ENCODE measurements around the gene ITGA4.

Gene ITGA4

GRCh38 chr2:181466661-181467576 is 9.7 kb downstream of the ITGA4 start:
- H3K4me3 ChIP-seq, result no peak overlapping the region
- H3K9ac ChIP-seq, result no peak overlapping the region
- H4K20me1 ChIP-seq, result peaks cover 100% of the 10 kb centered on the region
- no peaks in the 10 kb centered on the region for H3K27me3 ChIP-seq
- H3K27ac ChIP-seq, result no peak overlapping the region
- peaks cover 88% of the 10 kb centered on the region for H3K4me1 ChIP-seq
- H3K36me3 ChIP-seq, result peaks cover 83% of the 10 kb centered on the region
- no peak for TF ChIP-seq Cebpa-rat (IDR thresholded peaks at IDR 0.05)
- H3K9me3 ChIP-seq, result no peaks in the 10 kb centered on the region
- H3K4me2 ChIP-seq, result peak overlapping the region; percentile 95

- Histone ChIP-seq H3K4me2 (peak overlapping the region; percentile 95), H3K9ac (no peak overlapping the region), H4K20me1 (peaks cover 100% of the 10 kb centered on the region), H3K27ac (no peak overlapping the region), H3K4me3 (no peak overlapping the region), H3K36me3 (peaks cover 87% of the 10 kb centered on the region), H3K9me3 (no peaks in the 10 kb centered on the region), H3K4me1 (peaks cover 88% of the 10 kb centered on the region), H3K27me3 (no peaks in the 10 kb centered on the region)
- no peak for TF ChIP-seq Cebpa-rat (IDR thresholded peaks at IDR 0.05)
These were observed 11.0 kb downstream of the ITGA4 start for GRCh38 chr2:181467966-181468707.

- Histone ChIP-seq H3K27me3 (no peaks in the 10 kb centered on the region), H3K4me1 (peaks cover 88% of the 10 kb centered on the region), H3K9me3 (no peaks in the 10 kb centered on the region), H4K20me1 (peaks cover 100% of the 10 kb centered on the region), H3K27ac (no peak overlapping the region), H3K4me2 (no peak overlapping the region), H3K36me3 (peaks cover 87% of the 10 kb centered on the region), H3K4me3 (no peak overlapping the region), H3K9ac (no peak overlapping the region)
- TF ChIP-seq Cebpa-rat (IDR thresholded peaks at IDR 0.05), result no peak
These were observed 11.6 kb downstream of the ITGA4 start for GRCh38 chr2:181468811-181469210.

GRCh38 chr2:181471226-181471625 is 14.0 kb downstream of the ITGA4 start:
- Histone ChIP-seq H4K20me1 (peaks cover 100% of the 10 kb centered on the region), H3K4me2 (peak overlapping the region; percentile 49), H3K27me3 (no peaks in the 10 kb centered on the region), H3K9me3 (no peaks in the 10 kb centered on the region), H3K9ac (no peak overlapping the region), H3K4me3 (no peak overlapping the region), H3K36me3 (peaks cover 89% of the 10 kb centered on the region), H3K4me1 (peaks cover 65% of the 10 kb centered on the region), H3K27ac (no peak overlapping the region)
- no peak for TF ChIP-seq Cebpa-rat (IDR thresholded peaks at IDR 0.05)

- Histone ChIP-seq H3K4me3 (no peak overlapping the region), H3K27ac (no peak overlapping the region), H3K9ac (no peak overlapping the region), H3K36me3 (peaks cover 94% of the 10 kb centered on the region), H3K27me3 (no peaks in the 10 kb centered on the region), H3K9me3 (no peaks in the 10 kb centered on the region), H3K4me1 (peaks cover 59% of the 10 kb centered on the region), H3K4me2 (peak overlapping the region; percentile 49), H4K20me1 (peaks cover 100% of the 10 kb centered on the region)
- TF ChIP-seq Cebpa-rat (IDR thresholded peaks at IDR 0.05), result no peak
These were observed 14.6 kb downstream of the ITGA4 start for GRCh38 chr2:181471783-181472182.

- no peak overlapping the region for H3K9ac ChIP-seq
- no peaks in the 10 kb centered on the region for H3K9me3 ChIP-seq
- peaks cover 100% of the 10 kb centered on the region for H4K20me1 ChIP-seq
- no peak for TF ChIP-seq Cebpa-rat (IDR thresholded peaks at IDR 0.05)
- H3K27me3 ChIP-seq, result no peaks in the 10 kb centered on the region
- peaks cover 47% of the 10 kb centered on the region for H3K4me1 ChIP-seq
- peak overlapping the region; percentile 10 for H3K4me2 ChIP-seq
- 0 out of 2 replicates have a peak overlapping the region, but pooled peaks have one; percentile 11 for H3K27ac ChIP-seq
- H3K4me3 ChIP-seq, result no peak overlapping the region
- peaks cover 95% of the 10 kb centered on the region for H3K36me3 ChIP-seq
These were observed 15.8 kb downstream of the ITGA4 start for GRCh38 chr2:181472990-181473389.

- Histone ChIP-seq H3K4me3 (no peak overlapping the region), H3K9me3 (no peaks in the 10 kb centered on the region), H3K27me3 (no peaks in the 10 kb centered on the region), H4K20me1 (peaks cover 100% of the 10 kb centered on the region), H3K9ac (no peak overlapping the region), H3K4me1 (peaks cover 40% of the 10 kb centered on the region), H3K27ac (no peak overlapping the region), H3K36me3 (peaks cover 90% of the 10 kb centered on the region), H3K4me2 (no peak overlapping the region)
- TF ChIP-seq Cebpa-rat (IDR thresholded peaks at IDR 0.05), result no peak
These were observed 17.2 kb downstream of the ITGA4 start for GRCh38 chr2:181474222-181474881.

- Histone ChIP-seq H3K27ac (no peak overlapping the region), H3K9me3 (no peaks in the 10 kb centered on the region), H3K4me3 (no peak overlapping the region), H3K4me1 (no peaks in the 10 kb centered on the region), H3K27me3 (no peaks in the 10 kb centered on the region), H3K9ac (no peak overlapping the region), H4K20me1 (peaks cover 98% of the 10 kb centered on the region), H3K36me3 (peaks cover 92% of the 10 kb centered on the region), H3K4me2 (no peak overlapping the region)
- TF ChIP-seq Cebpa-rat (IDR thresholded peaks at IDR 0.05), result no peak
These were observed 26.0 kb downstream of the ITGA4 start for GRCh38 chr2:181483211-181483610.

GRCh38 chr2:181483876-181484275 is 26.7 kb downstream of the ITGA4 start:
- Histone ChIP-seq H3K4me1 (no peaks in the 10 kb centered on the region), H3K27ac (no peak overlapping the region), H3K4me3 (no peak overlapping the region), H3K4me2 (no peak overlapping the region), H3K9me3 (no peaks in the 10 kb centered on the region), H4K20me1 (peaks cover 98% of the 10 kb centered on the region), H3K36me3 (peaks cover 97% of the 10 kb centered on the region), H3K9ac (no peak overlapping the region), H3K27me3 (no peaks in the 10 kb centered on the region)
- no peak for TF ChIP-seq Cebpa-rat (IDR thresholded peaks at IDR 0.05)
